Measurements from ENCODE around the gene C12orf42. TPM values are rescaled to one million over a fixed set of nuclear protein-coding genes. Genes with fewer than 3 reads are reported as not detected.

Gene C12orf42
- total and polyA plus RNA-seq, 2 donors (not counting 1 experiment from before 2014, with no cell fraction given) = 25.6 to 138 TPM

DNA sequence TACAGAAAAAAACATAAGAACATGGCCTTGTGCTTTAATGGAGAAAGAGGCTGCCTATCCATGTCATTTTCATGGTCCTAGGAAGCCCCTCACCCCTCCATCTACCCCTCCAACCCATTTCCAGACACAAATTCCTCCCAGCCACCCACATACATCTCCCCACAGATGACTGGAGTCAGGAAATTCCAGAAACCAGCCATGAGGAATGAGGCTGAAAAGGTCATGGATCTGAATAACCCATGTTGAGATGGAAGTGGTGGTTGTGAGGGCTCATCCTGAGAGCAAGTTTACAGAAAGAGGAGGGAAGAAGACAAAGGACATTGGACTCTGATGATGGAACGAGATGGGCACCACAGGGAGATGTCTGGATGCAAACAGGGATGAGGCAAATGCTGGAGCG is 23.9 kb upstream of the C12orf42 start:
- TF ChIP-seq EZH2 (IDR thresholded peaks at IDR 0.05; ENCODE audit: borderline replicate concordance, insufficient read depth, low read depth, low read length, poor library complexity, severe bottlenecking) = no peak
- TF ChIP-seq, protein P1, sequence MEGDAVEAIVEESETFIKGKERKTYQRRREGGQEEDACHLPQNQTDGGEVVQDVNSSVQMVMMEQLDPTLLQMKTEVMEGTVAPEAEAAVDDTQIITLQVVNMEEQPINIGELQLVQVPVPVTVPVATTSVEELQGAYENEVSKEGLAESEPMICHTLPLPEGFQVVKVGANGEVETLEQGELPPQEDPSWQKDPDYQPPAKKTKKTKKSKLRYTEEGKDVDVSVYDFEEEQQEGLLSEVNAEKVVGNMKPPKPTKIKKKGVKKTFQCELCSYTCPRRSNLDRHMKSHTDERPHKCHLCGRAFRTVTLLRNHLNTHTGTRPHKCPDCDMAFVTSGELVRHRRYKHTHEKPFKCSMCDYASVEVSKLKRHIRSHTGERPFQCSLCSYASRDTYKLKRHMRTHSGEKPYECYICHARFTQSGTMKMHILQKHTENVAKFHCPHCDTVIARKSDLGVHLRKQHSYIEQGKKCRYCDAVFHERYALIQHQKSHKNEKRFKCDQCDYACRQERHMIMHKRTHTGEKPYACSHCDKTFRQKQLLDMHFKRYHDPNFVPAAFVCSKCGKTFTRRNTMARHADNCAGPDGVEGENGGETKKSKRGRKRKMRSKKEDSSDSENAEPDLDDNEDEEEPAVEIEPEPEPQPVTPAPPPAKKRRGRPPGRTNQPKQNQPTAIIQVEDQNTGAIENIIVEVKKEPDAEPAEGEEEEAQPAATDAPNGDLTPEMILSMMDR (IDR thresholded peaks at IDR 0.05) = no peak
- 94% methylated on average over 2 of the region's 2 CpGs for WGBS (ENCODE audit: insufficient coverage)
- ChIA-PET CTCF (no interaction called here), POLR2A (no interaction called here)
- ATAC-seq (ENCODE audit: low read depth) (no peak), DNase-seq (no peak)
- no peak overlapping the region for H3K4me2 ChIP-seq (replicated peaks; ENCODE audit: low read depth, low read length, poor library complexity, severe bottlenecking)
- H3K27me3 ChIP-seq (replicated peaks in 1 of 4; ENCODE audit: control extremely low read depth in 1 of 4, control insufficient read depth in 3 of 4, insufficient read depth in 4 of 4, low read length in 3 of 4) = peaks cover 0 to 3% (median 0%) of the 10 kb centered on the region in 4 experiments
- intact Hi-C loops (cut with micrococcal nuclease) = no loop called here
- no peaks in the 10 kb centered on the region for H3K79me2 ChIP-seq (ENCODE audit: control insufficient read depth, insufficient read depth, low read length)
- peaks cover 3% of the 10 kb centered on the region for H3K27me3 Mint-ChIP-seq
- H3K4me1 Mint-ChIP-seq = peaks cover 13% of the 10 kb centered on the region
- H3K36me3 ChIP-seq (replicated peaks in 1 of 2; ENCODE audit: control extremely low read depth in 1 of 2, control insufficient read depth in 1 of 2, extremely low read depth in 1 of 2, insufficient read depth in 2 of 2, low read length in 1 of 2) = no peaks in the 10 kb centered on the region
- H3K9ac ChIP-seq (ENCODE audit: low read length) = no peak overlapping the region
- H4K20me1 ChIP-seq (ENCODE audit: control insufficient read depth, insufficient read depth, low read length, poor library complexity, severe bottlenecking) = no peaks in the 10 kb centered on the region
- peaks cover 4 to 8% of the 10 kb centered on the region in 2 donors for H3K4me1 ChIP-seq (ENCODE audit: control insufficient read depth in 2 of 2, insufficient read depth in 2 of 2, low read length in 2 of 2)
- no peak overlapping the region for H3K27ac Mint-ChIP-seq
- peaks cover 4% of the 10 kb centered on the region for H3K9me3 Mint-ChIP-seq (ENCODE audit: insufficient read depth)
- peaks cover 0 to 8% (median 4%) of the 10 kb centered on the region in 3 donors for H3K9me3 ChIP-seq (ENCODE audit: control extremely low read depth in 1 of 3, control insufficient read depth in 2 of 3, insufficient read depth in 1 of 3, low read length in 2 of 3)
- no peak overlapping the region for H3K4me3 Mint-ChIP-seq
- H3K4me3 ChIP-seq (ENCODE audit: control extremely low read depth in 1 of 5, extremely low read depth in 1 of 5, insufficient read depth in 1 of 5, low read depth in 2 of 5, low read length in 4 of 5) = no peak overlapping the region
- H2AFZ ChIP-seq (ENCODE audit: insufficient read depth, low read depth, low read length, poor library complexity, severe bottlenecking) = no peak overlapping the region
- no peak overlapping the region for H3K27ac ChIP-seq (ENCODE audit: low read length in 2 of 2)

GRCh38 chr12:103518899-103519298 is 23.1 kb upstream of the C12orf42 start:
- peak; percentile 70 for ATAC-seq (ENCODE audit: low read depth)
- peak overlapping the region in 1 of 2 donors; percentile 28 for H3K27ac ChIP-seq (ENCODE audit: low read length in 2 of 2)
- H3K36me3 ChIP-seq (replicated peaks in 1 of 2; ENCODE audit: control extremely low read depth in 1 of 2, control insufficient read depth in 1 of 2, extremely low read depth in 1 of 2, insufficient read depth in 2 of 2, low read length in 1 of 2) = no peaks in the 10 kb centered on the region
- Mint-ChIP-seq H3K4me1 (peaks cover 13% of the 10 kb centered on the region), H3K9me3 (ENCODE audit: insufficient read depth) (peaks cover 4% of the 10 kb centered on the region), H3K27me3 (peaks cover 3% of the 10 kb centered on the region), H3K4me3 (no peak overlapping the region), H3K27ac (peak overlapping the region; percentile 77)
- peaks cover 0 to 8% (median 4%) of the 10 kb centered on the region in 3 donors for H3K9me3 ChIP-seq (ENCODE audit: control extremely low read depth in 1 of 3, control insufficient read depth in 2 of 3, insufficient read depth in 1 of 3, low read length in 2 of 3)
- no peak overlapping the region for H2AFZ ChIP-seq (ENCODE audit: insufficient read depth, low read depth, low read length, poor library complexity, severe bottlenecking)
- H3K4me1 ChIP-seq (ENCODE audit: control insufficient read depth in 2 of 2, insufficient read depth in 2 of 2, low read length in 2 of 2) = peaks cover 4 to 8% of the 10 kb centered on the region in 2 donors
- ChIA-PET POLR2A (no interaction called here), CTCF (no interaction called here)
- H3K9ac ChIP-seq (ENCODE audit: low read length) = no peak overlapping the region
- H3K4me2 ChIP-seq (replicated peaks; ENCODE audit: low read depth, low read length, poor library complexity, severe bottlenecking) = no peak overlapping the region
- H3K27me3 ChIP-seq (replicated peaks in 1 of 4; ENCODE audit: control extremely low read depth in 1 of 4, control insufficient read depth in 3 of 4, insufficient read depth in 4 of 4, low read length in 3 of 4) = no peaks in the 10 kb centered on the region
- peak; percentile 65 for DNase-seq
- no peaks in the 10 kb centered on the region for H3K79me2 ChIP-seq (ENCODE audit: control insufficient read depth, insufficient read depth, low read length)
- H4K20me1 ChIP-seq (ENCODE audit: control insufficient read depth, insufficient read depth, low read length, poor library complexity, severe bottlenecking) = no peaks in the 10 kb centered on the region
- no CpG with 5 or more reads among the region's 2 CpGs for WGBS (ENCODE audit: insufficient coverage)
- H3K4me3 ChIP-seq (ENCODE audit: control extremely low read depth in 1 of 5, extremely low read depth in 1 of 5, insufficient read depth in 1 of 5, low read depth in 2 of 5, low read length in 4 of 5) = no peak overlapping the region
- intact Hi-C loops (cut with micrococcal nuclease) = no loop called here
- no peak for TF ChIP-seq EZH2 (IDR thresholded peaks at IDR 0.05; ENCODE audit: borderline replicate concordance, insufficient read depth, low read depth, low read length, poor library complexity, severe bottlenecking)
- TF ChIP-seq, protein P1 (IDR thresholded peaks at IDR 0.05) = no peak
